HL-60/S4 treated with retinoic acid at 250 ng/mL for 4 days and 3 days (cell line): ENCODE measurements around the gene SLC45A3.

Source experiments
- in situ Hi-C: fragments of 300-500 bp; cut with MboI; formaldehyde crosslinking; loops from 2 replicates; pipeline ENCODE4 v1.7.0; 2022; ENCODE audit warnings: low sequenced_read_pairs

The SLC45A3 gene

DNA sequence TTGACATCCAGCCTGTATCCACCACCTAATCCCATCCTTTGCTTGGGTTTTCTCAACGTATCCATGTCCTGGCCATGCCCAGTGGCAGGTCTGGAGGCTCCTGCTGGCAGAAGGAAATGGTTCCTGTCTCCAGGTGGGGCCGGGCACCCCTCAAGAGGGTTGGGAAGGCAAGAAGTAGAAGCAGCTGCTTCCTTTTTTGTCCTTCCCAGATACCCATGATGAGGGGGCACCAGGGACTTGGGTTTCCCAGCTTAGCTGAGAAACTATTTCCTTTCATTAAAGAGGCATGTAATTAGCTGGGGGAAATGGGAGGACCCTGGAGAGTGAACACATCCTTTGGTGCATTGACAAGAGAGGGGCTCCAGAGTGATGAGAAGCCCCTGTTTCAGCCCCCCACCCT is 21.1 kb upstream of the SLC45A3 start:
- in situ Hi-C loops, result no loop called here

DNA sequence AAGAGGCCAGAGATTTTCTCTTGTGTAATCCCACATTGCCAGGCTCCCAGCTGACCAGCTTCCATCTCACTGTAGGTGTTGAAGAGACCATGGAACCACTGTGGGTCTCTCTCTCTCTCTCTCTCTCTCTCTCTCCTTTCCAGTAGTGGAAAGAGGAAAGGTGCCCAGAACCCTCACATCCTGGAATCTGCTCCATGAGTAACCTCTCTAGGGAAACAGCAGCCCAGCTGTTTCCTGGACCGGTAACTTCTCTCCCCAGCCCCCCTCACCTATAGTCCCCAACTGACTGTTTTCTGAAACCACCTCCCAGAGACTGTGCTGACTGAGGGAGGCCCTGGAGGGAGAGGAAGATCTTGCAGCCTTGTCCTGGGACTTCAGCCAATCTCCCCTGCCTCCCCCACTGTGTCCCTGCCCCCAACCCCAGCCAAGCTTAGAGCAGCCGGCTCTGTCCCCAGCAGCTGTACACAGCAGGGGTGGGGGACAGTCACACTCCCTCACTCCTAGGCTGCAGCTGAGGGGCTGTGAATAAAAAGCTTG is 20.6 kb upstream of the SLC45A3 start:
- in situ Hi-C loops, result no loop called here

DNA sequence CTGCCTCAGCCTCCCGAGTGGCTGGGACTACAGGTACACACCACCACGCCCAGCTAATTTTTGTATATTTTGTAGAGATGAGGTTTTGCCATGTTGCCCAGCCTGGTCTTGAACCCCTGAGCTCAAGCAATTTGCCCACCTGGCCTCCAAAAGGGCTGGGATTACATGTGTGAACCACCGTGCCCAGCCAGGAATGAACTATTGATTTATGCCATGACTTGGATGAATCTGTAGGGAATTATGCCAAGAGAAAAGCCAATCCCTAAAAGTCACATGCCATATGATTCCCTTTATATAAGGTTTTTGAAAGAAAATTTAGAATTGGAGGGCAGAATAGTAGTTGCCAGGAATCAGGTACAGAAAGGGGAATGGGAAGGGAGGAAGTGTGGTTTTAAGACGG is 19.1 kb upstream of the SLC45A3 start:
- in situ Hi-C loops, result no loop called here

DNA sequence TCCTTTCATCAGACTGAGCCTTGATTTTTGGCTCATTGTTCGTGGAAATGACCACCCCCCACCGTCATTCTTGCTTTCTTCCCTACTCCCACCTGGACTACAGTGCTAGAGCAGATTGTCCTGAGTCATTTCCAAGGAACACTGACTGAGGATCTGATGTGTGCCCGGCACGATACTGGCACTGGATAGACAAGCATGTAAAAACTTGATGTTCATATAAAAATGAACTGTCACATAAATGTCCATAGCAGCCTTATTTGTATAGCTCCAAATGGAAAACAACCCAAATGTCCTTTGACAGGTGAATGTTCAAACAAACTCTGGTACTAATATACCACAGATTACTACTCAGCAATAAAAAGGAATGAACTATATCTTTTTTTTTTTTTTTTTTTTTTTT is 18.6 kb upstream of the SLC45A3 start:
- in situ Hi-C loops, result no loop called here

DNA sequence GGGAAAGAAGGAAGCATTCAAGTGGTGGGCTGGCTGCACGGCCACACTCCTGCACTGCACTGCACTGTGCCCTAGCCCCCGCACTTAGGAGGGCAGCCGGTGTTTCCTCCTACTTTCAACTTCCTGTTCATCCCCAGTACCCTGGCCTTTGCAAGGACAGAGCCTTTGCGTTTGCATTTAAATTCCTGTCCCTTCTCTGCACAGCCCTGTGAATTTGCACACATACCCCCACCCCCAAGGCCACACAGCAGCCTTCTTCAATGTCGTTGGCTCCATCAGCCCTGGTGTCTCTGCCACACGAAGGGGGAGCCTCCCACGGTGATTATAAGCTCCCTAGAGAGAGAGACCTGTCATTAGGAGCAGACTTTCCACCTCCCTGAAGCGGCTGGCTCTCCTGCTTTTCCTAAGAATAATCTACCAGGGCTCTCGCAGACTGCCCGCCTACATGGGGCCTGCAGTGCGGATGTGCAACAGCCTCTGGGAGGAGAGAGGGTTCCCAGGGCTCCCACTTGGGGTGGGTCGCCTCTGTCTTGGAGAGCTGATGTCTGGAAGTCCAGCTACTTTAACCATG is 13.2 kb upstream of the SLC45A3 start:
- in situ Hi-C loops, result no loop called here

DNA sequence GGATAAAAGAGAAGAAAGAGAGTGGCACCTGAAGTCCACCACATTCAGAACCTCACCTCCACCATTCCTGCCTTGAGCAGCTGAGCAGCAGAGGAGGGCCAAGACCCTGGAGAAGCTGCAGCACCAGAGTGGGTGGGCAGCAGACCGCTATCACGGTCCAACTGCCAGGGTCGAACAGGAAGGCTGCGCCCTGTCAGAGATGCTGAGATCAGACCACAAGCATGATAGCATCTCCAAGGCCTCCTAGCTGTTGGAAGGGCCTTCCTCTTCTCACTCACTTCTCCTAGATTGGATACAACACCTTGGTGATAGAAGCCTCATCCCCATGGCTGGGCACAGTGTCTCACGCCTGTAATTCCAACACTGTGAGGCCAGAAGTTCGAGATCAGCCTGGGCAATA is 12.1 kb upstream of the SLC45A3 start:
- in situ Hi-C loops, result no loop called here

DNA sequence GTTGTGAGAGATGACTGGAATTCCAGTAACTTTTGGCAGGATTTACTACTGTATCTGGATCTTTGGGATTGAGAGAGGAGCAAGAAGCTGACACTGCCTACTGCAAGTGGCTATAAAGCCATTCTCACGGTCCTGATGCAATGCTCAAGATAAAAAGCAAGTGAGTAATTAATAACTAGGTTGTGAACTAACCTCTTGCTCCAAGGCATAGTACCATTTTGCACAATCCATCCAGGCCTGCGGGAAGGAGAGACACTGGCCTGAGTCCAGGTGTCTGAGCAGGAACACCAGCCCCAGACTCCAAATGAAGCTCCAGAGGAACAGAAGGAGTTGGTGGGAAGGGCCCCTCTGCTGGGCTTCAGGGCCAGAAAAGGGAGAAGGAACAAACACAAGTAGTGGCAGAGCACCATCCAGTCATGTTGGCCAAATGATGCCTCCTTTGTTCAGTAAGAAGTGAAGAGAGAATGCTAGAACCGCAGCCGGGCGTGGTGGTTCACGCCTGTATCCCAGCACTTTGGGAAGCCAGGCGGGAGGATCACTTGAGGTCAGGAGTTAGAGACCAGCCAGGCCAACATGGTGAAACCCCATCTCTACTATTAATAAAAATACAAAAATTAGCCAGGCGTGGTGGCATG is 9.9 kb upstream of the SLC45A3 start:
- in situ Hi-C loops, result no loop called here

DNA sequence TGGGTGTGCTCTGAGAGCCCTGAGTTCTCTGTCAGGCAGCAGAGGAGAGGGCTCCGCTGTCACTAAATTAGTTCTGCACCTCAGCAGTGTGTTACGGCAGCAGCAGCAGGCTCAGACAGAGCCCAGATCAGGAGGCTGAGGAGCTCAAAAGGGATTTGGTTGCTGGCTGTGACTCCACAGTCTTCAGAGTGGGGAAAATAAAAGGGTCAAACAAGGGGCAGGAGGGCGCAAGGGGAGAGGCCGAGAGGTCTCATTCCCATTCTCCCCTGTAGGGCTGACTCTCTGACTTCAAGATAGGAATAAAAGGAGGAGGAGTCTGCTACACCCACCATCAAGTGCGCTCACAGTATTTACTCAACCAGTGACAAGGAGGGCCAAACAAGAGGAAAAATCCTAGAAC is 9.2 kb upstream of the SLC45A3 start:
- in situ Hi-C loops, result no loop called here

DNA sequence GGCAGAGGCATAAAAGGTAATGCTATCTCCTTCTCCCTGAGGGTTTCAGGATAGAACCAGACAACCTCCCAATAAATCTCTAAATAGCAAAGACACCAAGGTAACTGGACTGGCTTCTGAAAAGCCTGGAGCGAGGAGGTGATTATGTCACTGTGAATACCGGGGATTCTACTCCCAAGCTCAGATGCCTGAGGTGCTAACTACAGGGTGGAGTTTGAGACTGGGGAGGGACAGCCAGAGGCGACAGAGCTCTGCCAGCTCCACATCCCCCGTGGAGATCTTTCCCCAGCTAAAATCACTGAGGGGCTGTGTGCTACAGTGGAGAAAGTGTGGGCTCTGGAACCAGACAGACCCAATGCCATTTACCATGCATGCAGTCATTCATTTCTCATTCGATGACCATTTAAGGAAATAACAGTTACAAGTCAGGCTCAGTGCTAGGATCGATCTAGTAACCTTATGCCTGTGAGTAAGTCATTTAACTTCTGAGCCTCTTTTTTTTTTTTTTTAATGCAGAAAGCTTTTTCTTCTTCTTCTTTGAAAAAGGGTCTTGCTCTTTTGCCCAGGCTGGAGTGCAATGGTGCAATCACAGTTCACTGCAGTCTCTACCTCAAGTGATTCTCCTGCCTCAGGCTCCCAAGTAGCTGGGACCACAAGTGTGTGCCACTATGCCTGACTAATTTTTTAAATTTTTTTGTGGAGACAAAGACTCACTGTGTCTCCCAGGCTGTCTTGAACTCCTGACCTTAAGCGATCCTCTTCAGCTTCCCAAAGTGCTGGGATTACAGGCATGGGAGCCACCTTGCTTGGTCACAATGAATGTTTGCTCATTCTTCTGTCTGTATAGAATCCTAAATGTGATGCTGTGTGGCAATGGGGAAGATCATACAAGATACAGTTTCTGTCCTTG is 8.1 kb upstream of the SLC45A3 start:
- in situ Hi-C loops, result no loop called here

DNA sequence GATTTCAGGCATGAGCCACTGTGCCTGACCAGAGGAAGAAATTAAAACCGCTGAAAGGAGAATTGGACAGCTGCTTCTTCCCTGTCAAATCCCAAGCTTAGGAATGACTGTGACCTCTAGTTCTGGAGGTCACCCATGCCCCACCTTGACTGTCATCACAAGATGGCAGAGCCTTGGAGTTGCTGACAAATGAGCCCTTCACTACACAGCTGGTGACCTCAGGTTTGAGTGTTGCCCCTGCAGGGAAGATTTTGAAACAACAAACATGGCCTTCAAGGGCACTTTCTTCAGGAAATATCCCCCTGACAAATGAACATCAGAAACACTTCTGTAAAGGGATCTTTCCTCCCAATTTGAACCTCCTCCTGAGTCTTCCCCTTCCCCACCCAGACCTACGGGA is 6.9 kb upstream of the SLC45A3 start:
- in situ Hi-C loops, result no loop called here

DNA sequence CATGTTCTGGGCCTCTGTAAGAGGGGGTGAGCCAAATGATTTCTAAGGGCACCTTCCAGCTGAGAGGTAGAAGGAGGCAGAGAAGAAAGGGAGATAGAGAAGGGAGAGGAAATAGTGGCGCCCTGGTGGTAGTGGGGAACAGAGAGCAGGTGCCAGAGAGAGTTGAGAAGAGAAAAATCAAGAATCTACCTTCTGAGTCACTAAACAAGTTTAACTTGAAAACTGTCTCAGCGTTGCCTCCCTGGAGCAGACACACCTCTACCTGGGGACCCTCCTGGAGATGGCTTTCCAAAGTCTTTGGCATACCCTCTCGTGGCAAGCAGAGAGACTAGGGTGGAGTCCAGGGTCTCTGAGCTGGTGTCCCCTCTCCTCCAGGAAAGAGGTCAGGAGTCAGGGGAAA is 1.1 kb upstream of the SLC45A3 start:
- in situ Hi-C loops, result no loop called here

DNA sequence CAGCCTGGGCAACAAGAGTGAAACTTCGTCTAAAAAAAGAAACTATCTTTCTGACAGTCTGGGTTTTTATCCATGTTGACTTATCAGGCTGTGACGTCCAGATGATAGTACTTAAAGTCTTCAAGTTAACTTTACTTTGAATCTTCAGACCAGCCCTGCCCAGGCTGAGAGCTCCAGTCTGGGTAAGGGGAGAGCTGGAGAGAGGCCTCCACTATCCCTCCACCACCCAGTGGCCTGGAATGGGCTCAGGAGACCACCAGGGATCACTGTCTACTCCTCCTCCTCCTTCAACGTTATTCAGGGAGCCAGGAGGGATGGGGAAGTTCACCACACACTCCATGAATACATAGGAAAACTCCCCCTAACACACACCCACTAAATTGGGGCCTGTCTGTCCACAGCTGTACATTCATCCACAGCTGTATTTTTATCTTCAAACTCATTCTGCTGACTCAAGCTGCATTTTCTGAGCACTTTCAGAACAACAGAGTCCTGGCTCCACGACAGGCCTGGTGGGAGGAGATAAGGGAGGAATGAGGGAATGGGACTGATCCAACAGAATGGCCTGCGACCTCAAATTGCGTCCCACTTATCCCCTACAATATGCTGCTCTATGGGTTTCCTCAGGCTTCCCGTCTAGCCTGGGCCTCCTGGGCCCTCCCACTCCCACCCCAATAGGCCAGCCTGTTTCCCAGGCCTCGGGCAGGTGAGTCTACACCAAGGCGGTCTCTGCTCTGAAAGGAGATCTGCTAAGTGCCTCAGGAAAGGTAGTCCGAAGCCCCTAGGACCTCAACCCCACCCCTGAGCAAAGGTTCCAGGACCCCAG is 1.8 kb downstream of the SLC45A3 start:
- in situ Hi-C loops, result no loop called here

DNA sequence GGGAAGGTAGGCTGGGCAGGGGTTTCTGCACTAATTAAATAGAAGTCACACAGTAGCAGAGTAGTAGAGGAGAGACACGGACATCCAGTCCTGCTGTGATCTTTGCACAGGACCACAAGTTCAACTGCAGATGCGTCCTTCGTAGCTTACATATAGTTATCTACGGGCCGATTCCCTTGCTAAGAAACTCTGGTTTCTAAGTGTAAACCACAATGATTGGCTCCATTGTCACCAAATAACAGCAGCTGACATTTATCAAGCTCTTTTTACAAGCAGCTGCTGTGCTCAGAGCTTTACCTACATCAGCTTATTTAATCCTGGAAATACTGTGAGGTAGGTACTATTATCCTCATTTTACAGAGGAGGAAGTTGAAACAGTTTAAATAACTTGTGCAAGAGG is 3.1 kb downstream of the SLC45A3 start:
- in situ Hi-C loops, result no loop called here

DNA sequence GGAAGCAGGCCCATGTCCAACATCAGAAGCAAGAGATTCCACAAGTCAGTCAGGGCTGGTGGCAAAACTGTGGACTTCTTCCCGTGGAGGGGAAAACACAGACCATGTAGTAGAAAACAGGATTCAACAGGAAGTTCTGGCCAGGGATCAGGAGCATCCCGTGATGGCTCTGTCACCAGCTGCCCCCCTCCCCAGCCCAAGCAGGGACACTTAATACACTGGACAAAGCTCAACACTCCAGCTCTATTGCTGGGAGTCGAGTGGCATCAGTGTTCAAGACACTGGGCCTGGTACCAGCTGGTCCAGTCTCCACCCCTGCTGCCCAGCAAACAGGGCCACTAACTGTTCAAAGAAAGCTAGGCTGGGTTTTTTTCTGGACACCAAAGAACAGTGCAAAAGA is 3.7 kb downstream of the SLC45A3 start:
- in situ Hi-C loops, result no loop called here

DNA sequence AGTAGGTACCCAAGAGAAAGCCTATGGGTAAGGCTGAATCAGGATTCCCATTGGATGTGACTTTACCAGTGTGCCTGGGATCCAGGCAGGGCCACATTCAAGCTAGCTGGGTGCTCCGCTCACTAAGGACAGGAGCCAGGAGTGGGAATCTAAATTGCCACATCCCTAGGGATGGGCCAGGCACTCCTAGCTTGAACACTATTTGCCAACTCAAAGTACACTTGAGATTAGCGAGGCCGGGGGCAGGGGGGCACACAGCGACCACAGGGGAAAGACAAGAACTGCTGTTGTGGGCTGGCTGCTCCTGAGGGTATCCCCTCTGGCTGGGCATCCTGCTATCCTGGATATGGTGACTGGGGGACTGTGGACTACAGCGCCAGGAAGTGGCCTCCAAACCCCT is 4.3 kb downstream of the SLC45A3 start:
- in situ Hi-C loops, result no loop called here

DNA sequence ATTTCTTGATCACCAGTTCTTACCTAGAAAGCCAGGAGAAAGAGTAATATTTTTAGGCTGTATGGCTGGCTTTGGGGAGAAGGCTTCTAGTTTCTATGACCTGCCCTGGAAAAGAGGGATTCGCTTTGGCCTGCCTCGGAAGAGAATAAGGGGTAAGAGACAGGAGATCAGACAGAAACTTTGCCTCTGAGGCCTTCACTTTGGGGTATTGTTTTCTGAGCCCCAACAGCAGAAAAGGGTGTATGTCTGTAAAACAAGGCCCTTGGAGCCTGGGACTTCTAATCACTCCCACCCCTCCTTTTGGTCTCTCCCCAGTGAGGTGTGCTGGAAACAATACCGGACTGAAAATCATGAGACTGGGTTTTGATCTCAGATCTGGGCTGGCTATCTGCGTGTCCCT is 5.1 kb downstream of the SLC45A3 start:
- in situ Hi-C loops, result no loop called here

DNA sequence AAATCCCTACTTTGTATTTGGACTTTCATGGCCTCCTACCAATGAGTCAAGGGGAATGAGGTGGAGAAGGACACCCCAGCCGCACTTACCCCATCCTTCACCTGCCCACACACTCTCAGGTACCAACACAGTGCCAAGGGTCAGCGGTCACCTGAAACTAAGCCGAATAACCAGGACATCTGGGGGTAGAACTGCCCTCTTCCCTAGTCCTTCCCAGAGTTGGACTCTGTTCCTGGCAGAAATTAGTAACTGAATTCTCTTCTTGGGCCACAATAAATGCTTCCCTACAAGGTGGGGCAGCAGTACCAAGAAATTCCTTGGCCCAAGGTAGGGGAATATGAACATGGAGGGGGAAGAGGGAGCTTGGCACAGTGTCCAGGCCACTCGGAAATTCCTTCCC is 7.3 kb downstream of the SLC45A3 start:
- in situ Hi-C loops, result no loop called here

DNA sequence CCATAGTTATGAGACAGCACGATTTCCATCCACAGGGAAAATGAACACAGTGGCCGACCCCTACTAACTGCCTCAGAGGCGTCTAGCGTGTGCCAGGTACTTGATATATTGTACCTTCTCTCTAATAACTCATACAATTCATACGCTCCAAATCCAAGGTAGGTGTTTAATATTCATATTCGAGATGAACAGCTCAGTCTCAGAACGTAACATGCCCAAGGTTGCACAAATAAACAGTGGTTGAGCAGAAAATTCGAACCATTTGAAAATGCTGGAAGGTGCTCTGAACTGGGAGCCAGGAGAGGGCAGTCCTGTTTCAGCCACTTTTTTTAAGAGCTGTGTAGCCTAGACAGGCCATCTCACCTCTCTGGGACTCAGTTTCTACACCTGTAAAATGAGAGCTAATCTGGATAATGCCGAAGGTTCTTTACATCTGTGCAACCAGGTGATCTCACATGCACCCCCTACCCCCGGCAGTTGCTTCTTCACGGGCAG is 7.9 kb downstream of the SLC45A3 start:
- in situ Hi-C loops, result no loop called here

DNA sequence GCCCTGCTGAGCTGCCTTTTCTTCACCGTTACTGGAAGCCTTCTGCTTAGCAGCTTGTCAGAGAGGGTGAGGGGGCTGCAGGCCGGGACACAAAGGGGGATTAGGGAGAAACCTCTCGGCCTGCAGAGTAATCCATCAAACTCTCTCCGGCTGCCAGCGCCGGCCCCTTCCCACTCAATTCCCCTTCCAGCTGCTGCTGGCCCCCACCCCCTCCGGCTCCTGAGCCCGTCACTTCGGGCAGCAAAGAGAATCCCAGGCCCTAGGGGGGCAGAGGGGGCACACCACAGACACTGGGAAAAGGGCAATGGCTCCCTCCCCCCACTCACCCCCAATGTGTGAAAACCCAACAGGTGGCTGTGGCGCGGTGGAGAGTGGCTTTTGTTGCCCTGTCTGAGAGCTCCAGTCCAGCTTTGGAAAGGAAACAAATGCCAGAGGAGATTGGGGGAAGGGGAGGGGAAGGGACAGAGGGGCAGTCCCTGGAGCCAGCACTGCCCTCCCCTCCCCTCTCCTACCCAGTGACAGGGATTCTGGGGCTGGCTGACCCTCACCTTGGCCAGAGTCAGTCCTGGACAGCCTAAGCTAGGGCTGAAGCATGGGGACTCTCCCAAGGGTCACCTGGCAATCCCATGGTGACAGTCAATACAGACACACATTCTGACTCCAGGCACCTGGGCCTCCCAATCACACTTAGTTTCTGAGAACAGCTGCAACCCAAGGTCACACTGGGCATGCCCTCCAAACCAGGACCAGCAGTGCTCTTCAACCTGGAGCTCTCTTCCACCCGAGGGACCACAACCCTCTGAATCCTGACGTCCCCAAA is 9.5 kb downstream of the SLC45A3 start:
- in situ Hi-C loops, result no loop called here

DNA sequence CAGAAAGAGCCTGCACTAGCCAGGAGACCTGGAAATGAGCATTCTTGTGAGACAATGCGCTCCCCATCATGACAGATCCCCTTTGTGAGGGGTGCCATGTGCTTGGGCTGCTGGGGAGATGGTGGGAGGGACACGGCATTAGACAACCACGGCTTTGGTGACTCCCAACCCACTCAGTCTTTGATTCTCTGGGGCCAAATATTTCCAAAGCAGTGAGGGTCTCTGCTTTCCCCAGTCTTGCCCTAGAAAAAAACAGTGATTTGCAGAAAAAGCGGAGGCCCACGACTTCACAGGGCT is 10.2 kb downstream of the SLC45A3 start:
- in situ Hi-C loops, result no loop called here
